SIG-M5 treated with dmso at 0.1 percent for 504 hours (cell line): ENCODE results near the gene CPT2.
A peak's percentile ranks its signal among the peaks of the same experiment; 100 is the strongest.

Experiments
- DNase-seq: peaks from one replicate; lab custom pipeline; 2025; ENCODE audit not compliant: unreplicated experiment; lab: John Stamatoyannopoulos, UW

The CPT2 gene

DNA sequence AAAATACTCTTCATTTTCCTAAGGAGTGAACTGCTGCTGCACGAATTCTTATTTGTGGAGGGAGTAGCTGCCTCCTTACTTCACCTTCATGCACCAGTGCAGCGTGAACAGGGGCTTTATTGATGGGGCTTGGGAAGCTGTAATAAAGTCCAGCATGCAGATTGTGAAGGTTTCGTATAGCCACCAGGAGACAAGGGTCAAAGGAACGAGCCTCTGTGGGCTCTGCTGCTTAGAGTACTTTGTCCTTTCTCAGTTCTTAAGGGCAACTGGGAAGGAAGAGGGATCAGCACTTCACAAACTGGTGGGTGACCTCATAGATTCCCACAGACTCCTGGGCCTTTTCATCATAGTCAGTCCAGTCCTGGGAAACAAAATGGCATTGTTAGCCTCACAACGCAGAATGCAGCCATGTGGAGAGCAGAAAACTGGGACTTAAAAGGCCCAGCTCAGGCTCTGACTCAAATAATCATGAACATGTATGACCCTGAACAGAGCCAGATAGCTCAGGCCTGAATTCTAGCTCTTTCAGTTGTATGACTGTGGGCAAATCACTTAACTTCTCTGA lies 17.8 kb downstream of the CPT2 start:
- no peak for DNase-seq

DNA sequence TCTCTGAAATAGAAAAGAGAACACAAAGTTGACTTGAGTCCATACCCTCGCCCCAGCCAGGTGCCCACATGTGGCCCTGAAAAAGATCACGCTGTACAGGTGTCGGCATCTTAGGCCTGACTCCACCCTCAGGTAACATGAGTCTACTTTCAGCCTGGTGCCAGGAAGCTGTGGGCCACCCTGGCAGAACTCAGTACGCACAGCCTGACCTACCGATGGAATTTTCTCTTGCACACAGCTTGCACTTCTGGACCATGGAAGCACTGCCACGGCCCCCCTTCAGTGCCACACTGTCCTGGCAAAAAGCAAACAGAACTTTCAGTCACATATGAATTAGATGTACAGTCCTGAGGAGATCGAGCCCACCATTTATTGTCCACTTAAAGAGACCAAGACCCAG lies 21.6 kb downstream of the CPT2 start:
- no peak for DNase-seq

DNA sequence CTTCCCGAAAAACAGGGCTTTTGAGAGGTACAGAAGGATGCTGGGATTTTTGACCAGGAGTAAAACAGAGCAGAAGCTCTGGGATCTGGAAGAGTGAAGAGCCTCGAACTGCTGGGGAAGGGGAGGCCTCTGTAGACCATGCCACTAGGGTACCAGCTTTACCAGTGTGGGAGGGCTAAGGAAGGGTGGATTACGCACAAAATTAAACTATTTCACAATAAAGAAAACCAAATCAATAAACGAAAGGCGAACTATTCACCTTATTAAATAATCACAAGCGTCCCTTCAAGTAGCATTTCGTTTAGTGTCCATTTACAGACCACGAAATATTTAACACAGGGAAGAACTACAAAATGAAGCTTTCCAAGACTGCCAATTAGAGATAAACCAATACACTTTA lies 23.1 kb downstream of the CPT2 start:
- no peak for DNase-seq

DNA sequence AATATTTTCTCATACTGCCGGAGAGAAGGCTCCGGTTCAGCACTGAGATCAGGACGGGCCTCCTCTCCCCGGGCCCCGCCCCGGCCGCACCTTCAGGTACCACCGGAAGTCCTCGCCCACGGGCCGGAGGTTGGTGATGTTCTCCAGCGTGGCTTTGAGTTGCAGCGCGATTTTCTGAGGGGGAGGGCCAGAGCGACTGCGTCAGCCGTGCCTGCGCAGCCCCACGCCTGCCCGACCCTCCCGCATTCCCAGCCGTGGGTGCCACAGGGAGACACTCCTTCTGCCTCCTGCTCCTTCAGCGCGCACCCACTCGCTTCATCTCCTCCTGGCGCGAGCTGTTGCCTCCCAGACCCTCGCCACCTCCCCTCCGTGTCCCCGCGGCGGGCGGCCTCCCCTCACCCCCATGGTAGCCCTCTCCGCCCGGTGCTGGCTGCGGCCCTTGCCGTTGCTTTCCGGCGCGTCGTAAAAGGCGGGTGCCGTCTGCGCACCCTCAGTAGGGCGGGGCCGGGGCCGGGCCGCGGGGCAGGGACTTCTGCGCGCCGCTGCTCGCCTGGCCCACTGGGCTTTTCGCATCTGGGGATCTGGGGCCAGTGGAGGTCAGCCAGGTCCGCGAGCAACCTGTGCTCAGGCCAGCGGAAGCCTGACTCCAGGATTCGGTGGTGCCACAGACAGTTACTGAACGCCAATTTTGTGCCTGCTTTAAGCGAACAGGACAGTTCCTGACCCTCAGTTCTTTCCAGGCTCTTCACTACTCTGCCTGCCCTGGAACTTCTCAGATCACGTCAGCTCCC lies 23.7 kb downstream of the CPT2 start, which contains the start of gene CZIB:
Gene CZIB, minus strand, starts transcription at position 464 of the 791 bp plus-strand sequence. Its CDS starts 59 bp downstream, at position 405.
- peak; percentile 85 for DNase-seq

DNA sequence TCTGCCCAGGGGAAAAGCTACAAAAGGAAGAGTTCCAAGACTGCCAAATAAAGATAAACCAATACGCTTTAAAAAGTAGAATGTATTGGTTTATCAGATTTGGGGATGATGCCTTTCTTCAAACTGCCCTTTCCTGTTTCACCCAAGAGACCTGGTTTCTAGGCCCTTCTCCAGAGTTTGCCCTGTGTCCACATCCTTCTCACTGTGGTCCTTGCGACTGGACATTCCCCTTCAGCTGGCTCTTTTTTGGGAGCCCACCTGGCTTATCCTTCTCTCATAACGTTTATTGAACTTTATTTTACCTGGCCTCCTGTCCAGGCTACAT lies 24.3 kb downstream of the CPT2 start:
- DNase-seq: no peak

DNA sequence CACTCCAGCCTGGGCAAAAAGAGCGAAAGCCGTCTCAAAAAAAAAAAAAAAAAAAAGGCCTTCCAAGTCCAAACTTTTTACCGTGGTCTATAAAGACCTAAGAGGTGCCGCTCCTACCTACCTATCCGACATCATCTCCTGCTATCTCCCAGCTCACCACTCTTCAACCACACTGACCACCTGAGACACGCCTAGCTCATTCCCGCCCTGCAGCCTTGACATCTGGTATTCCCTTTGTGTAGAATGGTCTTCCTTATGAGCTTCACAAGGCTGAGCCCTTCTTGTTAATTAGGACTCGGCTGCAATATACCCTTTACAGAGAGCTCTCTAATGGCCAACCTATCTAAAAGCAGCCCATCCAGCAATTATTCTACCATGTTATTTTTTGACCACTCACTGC lies 41.0 kb downstream of the CPT2 start:
- no peak for DNase-seq

DNA sequence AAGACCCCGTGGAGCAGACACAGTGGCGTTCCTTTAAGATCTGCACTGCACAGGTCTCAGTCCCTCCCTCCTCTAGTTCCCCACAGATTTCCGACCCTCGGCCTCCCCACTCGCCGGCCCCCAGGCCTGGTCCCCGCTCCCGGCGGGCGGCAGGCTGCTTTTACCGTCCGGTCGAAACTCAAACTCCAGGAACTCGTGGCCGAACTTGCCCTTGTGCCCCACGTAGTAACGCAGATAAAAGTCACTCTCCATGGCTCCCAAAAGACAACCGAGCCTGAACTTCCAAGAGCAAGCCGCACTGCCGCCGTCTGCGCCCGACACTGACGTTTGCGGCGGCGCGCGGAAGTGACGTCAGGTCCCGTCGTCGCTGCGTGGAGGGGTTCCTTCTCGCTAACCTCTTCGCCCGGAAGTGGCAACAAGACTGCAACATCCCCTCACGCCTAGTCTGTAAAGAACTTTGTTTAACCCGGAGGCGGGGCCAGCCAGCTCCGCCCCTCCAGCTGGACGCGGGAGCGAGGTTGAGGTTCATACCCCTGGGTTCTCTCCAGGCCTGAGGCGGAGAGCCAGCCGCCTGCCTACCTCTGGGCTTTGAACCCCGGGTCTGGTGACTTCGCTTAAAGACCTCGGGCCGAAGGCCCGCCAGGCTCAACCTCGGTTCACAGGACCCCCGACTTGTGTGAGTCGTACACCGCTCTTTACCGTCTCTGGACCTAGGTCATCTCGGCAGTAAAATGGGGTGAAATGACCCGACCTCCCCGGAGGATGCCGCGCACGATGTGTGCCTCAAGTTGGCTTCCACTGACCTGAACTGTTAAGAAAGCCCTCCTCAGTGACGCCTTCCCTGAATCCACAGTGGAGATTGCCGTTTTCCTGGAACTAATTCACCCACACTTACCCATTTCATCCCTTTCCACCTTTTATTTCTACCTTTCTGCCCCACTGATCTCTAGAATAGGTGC lies 41.9 kb downstream of the CPT2 start, which contains the start of gene MAGOH:
Gene MAGOH, minus strand, starts transcription at position 322 of the 959 bp plus-strand sequence. Its CDS starts 70 bp downstream, at position 252.
- peak; percentile 94 for DNase-seq

DNA sequence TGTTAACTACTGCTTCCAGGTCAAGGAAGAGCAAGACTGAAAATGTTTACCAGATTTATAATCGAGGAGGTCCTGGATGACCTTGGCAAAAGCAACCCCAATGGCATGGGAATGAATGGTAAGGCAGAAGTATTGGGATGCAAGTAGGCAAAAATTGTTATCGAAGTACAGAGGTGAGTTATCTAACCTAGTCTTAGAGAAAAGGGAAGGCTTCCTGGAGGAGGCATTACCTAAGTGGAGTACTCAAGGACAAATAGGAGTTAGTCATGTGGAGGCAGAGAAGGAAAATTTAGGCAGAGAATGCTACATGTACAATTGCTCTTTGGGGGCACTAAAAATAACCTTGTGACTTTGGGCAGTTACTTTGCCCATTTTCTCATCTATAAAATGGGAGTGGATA lies 45.2 kb downstream of the CPT2 start:
- no peak for DNase-seq

DNA sequence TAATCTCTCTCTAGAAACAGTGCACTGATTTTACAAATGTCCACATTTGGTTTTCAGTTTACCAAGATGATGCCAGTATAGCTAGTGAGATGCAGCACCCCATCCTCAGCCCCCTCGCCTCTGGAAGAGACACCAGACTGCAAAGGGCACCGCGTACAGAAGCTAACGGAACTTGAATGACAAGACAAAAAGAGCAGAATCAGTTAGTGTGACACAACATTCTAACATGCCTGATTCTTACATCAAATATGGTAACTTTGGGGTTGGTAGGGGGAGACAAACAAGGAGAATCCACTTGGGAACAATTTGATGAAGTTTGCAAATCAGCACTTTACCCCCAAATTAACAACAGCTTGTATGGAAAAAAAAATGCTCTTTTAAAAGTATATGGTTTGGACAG lies 45.8 kb downstream of the CPT2 start:
- DNase-seq: no peak

DNA sequence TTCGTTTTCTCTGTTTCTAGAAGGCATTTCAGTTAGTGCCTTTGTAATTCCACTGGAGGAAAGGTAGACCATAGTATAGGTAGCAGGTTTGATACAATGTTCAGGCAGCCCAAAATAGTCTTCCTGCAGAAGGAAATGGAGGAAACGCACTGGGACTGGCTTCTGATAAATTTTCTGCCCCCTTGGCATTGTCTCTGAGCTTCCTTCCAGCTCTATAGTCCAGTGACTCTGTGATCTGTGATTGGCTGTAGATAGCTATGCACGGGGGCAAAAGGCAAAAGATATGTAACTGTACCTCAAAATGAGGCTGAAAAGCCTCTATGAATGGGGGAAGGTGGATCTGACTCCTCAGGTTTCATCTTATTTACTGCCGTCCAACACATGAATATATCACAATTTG lies 47.5 kb downstream of the CPT2 start:
- DNase-seq: no peak

DNA sequence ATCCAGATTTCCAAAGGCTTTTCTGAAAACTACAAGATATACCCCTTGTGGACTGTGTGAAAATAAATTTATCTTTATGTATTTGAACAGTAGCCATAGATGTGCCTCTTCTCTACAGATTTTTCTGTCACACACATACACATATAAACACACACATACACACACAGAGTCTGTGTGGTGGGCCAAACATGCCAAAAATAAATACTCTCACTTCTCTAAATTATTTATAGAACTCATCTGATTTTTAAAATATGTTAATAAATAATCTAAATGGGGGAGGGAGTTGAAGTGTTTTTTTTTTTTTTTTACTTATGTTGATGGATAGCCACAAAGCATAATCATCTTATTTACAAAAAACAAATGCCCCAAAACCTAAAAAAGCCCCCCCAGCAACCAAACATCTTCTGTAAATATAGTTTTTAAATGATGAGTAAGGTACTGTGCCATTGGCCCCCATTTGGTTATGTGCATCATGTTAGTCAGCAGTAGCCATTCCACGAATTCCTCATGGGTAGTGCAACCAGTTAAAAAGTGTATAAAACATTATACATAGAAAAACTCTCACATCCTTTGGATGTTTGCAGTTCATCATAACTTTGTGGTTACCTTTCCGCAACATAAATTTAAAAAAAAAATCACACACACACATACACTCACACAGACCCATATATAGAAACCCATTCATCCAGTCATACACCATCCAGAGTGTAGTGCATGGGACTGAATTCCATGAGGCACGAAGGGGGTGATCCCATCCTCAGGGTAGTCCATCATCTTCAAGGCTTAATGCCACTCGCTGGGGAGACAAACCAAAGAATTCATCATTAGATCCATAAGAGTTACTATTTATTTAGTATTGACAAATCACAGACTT lies 49.9 kb downstream of the CPT2 start:
- DNase-seq: no peak

DNA sequence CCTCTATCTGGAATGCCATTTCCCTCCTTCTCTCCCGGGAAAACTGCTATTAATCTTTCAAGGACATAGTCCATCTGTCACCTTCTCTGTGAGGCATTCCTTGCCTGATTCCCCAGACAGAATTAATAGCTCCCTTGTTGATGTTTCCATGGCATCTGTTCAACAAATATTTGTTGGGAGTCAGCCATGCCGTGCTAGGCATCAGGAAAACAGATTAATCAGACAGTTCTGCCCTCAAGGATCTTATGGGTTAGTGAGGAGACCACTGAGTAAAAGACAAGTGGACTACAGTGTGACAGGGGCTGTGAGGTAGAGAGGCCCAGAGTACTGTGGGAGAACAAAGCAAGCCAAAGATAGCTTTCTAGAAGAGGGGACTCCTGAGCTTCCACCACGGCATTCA lies 53.1 kb downstream of the CPT2 start:
- DNase-seq: no peak

DNA sequence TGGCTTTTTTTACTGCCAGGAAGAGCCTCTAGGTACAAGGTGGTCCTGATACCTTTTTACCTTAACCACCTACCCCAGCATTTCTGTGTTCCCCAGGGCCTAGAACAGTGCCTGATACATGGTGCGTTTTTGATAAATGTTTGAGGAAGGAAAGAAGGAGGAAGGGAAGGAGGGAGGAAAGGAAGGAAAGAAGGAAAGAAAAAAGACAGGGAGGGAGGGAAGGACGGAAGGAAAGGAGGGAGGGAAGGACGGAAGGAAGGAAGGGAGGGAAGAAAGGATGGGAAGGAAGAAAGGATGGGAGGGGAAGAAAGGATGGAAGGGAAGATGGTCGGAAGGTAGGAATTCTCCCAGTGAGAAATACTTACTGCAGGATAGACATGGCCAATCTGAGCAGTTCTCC lies 53.7 kb downstream of the CPT2 start:
- DNase-seq: no peak

DNA sequence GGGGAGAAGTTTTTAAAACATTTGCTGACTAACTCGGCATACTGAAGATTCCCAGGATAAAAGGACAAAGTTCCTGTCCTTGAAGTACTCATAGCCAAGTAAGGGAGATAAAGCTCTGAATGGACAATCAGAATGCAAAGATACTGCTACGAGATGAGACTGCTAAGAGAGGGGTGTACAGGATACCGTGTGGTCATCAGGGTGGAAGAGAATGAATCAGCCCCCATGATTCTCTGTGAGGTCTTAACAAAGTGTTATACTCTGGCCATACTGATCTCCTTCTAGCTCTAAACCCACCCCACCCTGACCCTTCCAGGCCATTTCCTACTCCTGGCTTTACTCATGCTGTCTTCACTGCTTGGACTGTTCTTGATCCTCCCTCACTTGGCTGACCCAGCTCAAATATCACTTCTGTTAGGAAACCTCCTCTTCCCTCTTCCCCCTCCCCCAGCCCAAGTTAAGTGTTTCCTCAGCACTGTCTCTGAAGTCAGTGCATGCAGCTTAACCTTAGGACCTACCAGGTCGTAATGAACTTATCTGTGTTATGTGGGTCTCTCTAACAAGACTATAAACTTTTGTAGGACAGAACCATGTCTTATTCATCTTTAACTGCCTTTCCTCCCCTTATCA lies 57.5 kb downstream of the CPT2 start:
- no peak for DNase-seq

DNA sequence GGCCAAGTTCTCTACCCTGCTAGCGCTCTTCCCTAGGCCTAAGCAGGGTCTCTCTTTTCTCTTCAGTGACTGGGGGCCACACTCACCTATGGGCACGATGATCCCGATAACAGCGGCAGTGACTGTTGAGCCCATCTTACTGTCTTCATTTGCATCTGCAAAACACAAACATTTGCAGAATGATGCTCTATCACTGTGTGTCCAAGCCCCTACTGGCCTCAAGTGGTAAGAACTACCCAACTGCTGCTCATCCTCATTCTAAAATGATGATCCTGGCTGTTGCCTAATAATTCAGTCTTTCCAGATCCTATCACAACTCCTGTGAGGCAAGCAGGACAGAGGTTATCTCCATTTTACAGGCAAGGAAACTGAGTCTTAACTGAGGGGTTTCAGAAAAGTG lies 58.4 kb downstream of the CPT2 start:
- no peak for DNase-seq

DNA sequence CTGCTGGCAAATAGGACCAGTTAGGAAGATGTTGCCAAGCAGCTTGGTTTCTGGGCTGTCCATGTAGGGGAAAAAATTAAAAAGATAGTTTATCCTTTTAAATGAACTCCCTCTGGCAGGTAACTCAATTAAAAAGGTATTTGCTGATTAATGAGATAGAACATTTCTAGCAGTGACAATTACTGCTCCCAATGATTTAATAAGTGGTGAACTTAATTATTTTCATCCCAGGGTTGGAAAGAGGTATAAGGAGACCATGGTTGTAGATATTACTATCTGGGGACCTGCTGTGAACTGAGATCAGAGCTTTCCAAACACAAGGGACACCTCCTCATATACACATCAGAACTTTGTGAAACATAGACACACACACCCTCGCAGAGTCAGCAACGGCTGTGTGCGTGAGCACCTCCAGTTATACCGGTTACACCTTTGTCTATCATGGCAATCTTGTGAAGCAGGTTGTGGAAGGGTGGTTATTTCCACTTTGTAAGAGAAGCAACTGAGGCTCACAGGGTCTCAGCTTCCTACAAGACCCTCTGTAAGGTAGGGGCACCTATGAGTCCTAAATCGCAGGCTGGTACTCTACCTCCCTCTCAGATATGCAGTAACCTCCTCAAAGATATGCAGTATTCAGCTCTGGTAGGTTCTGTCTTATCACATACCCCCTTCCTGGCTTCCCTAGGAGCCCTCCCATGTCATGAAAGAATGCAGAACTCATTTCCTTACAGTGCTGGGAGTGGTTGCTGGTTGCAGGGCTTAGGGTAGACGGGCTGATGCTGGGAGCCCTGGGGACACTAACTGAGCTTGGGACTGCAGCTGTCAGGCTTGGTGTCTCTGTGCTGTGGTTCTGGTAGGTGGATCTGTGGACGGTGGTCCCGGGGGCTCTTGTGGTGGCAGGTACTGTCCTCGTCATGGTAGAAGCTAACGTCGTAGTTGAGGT lies 60.2 kb downstream of the CPT2 start:
- DNase-seq: no peak

DNA sequence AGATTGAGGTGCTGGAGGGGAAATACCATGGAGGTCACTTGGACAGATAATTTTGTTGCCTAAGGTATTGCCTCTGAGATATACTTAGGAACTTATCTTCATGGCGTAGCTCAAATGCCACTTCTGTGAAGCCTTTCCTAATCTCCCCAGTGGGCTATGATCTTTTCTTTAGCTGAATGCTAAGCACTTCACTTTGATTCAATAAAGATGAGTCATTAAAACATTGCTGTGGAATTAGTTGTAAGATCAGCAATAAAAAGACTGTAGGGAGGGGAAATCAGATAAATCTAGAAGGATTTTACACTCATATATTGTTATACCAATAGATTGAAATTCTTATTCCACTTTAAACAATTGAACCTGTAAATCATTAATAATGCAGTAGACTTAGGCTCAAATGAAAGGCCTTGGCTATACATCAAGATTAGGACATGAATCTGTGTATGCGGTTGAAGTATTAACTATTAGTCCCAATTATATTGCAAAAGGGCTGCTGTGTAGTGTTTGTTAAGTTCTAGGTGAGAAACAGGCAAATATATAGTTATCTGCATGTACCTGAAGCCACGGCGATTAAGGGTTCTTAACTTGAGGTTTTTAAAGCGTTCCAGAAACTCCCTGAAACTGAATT lies 60.9 kb downstream of the CPT2 start:
- DNase-seq: no peak

DNA sequence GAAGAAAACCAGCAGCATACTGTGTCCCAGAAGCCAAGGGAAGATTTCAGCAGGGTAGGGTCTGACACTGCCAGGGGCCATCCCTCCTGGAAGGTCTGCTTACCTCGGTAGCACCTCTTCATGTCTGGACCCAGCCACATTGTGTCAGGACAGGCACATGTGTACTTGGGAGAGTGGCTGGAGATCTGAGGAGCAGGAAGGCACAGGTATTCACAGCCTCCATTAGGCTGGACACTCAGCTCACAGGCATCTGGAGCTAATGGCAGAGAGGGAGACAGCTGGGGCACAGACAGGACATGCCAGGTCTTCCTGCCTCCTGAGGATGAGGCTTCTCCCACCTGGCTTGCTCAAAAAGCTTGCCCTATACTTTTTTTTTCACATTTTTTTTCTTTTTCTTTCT lies 61.6 kb downstream of the CPT2 start:
- DNase-seq: no peak

DNA sequence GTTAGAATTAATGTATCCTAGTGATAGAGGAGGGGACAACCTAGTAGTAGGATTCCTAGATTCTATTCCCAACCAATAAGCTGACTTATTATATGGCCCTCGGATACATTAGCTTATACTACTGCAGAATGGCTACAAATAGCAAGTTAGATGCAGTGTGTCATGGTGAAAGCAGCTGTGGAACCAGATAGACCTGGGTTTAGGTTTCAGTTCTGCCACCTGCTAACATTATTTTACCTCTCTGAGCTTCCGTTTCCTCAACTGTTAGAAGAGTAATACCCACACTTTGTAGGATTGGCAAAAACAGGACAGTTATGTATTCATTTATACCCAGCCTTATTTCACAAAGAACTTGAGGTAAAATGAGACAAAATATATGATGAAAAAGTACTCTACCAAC lies 63.3 kb downstream of the CPT2 start:
- DNase-seq: no peak
